Measurements from ENCODE around the gene ZNF787.
"Not testable (repeated sequence)": the region's sequence is repeated elsewhere in the genome, so short reads cannot be mapped to it uniquely, and the experiment has no call there.

ZNF787 gene

GRCh38 chr19:56120002-56120370 lies 1.1 kb downstream of the ZNF787 start:
- no peak for DNase-seq (ENCODE audit: low spot score)

- DNase-seq (ENCODE audit: low spot score): no peak
Observed at GRCh38 chr19:56119582-56119978, 1.5 kb downstream of the ZNF787 start.

- no peak for DNase-seq (ENCODE audit: low spot score)
Observed at GRCh38 chr19:56118666-56119581, 2.2 kb downstream of the ZNF787 start.

- DNase-seq (ENCODE audit: low spot score): no peak
Observed at GRCh38 chr19:56117889-56118288, 3.2 kb downstream of the ZNF787 start.

GRCh38 chr19:56117376-56117884 lies 3.7 kb downstream of the ZNF787 start:
- DNase-seq (ENCODE audit: low spot score): no peak

GRCh38 chr19:56116606-56117005 lies 4.5 kb downstream of the ZNF787 start:
- no peak for DNase-seq (ENCODE audit: low spot score)

- DNase-seq (ENCODE audit: low spot score): no peak
Observed at GRCh38 chr19:56115490-56115889, 5.6 kb downstream of the ZNF787 start.

GRCh38 chr19:56114778-56115110 lies 6.4 kb downstream of the ZNF787 start:
- no peak for DNase-seq (ENCODE audit: low spot score)

GRCh38 chr19:56114051-56114777 lies 6.9 kb downstream of the ZNF787 start:
- no peak for DNase-seq (ENCODE audit: low spot score)

GRCh38 chr19:56113074-56113632 lies 7.9 kb downstream of the ZNF787 start:
- no peak for DNase-seq (ENCODE audit: low spot score)

GRCh38 chr19:56112313-56112709 lies 8.8 kb downstream of the ZNF787 start:
- no peak for DNase-seq (ENCODE audit: low spot score)

- DNase-seq (ENCODE audit: low spot score): no peak
Observed at GRCh38 chr19:56111601-56112312, 9.3 kb downstream of the ZNF787 start.

GRCh38 chr19:56110515-56111448 lies 10.3 kb downstream of the ZNF787 start:
- DNase-seq (ENCODE audit: low spot score): no peak

GRCh38 chr19:56109226-56109625 lies 11.9 kb downstream of the ZNF787 start:
- no peak for DNase-seq (ENCODE audit: low spot score)

- DNase-seq (ENCODE audit: low spot score): no peak
Observed at GRCh38 chr19:56108447-56109195, 12.5 kb downstream of the ZNF787 start.

GRCh38 chr19:56107626-56108351 lies 13.3 kb downstream of the ZNF787 start:
- DNase-seq (ENCODE audit: low spot score): no peak

- no peak for DNase-seq (ENCODE audit: low spot score)
Observed at GRCh38 chr19:56106993-56107392, 14.1 kb downstream of the ZNF787 start.

GRCh38 chr19:56106397-56106849 lies 14.7 kb downstream of the ZNF787 start:
- DNase-seq (ENCODE audit: low spot score): no peak

GRCh38 chr19:56105831-56106396 lies 15.2 kb downstream of the ZNF787 start:
- DNase-seq (ENCODE audit: low spot score): not testable (repeated sequence)

Data from globus pallidus (tissue), 1 donor.